Stimulated activated effector memory CD8-positive, alpha-beta T cell treated with anti-CD3 and anti-CD28 coated beads, Interleukin-12 subunit alpha, Interleukin-12 subunit beta, amount 100 ng/mL, for 72 hours (primary cell): Measurements from ENCODE around the gene CRIP3.

ENCODE experiments used
- ATAC-seq: fragments of 150-1000 bp; cut with Tn5 transposase; 2 replicates; pipeline ENCODE4 v1.10.0; 2021
- DNase-seq, 2 donors: peaks; one replicate each; pipeline ENCODE4 v3.0.0; 2021 to 2022; ENCODE audit warnings: low spot score in 2 of 2
- H3K27ac Mint-ChIP-seq: one replicate; pipeline ENCODE4 v1.8.0; 2022; ENCODE audit warnings: mild to moderate bottlenecking, mixed read lengths
- H3K36me3 Mint-ChIP-seq: one replicate; pipeline ENCODE4 v1.8.0; 2022; ENCODE audit warnings: mild to moderate bottlenecking, mixed read lengths
- H3K4me1 Mint-ChIP-seq: one replicate; pipeline ENCODE4 v1.8.0; 2022; ENCODE audit warnings: mixed read lengths
- H3K4me3 Mint-ChIP-seq: one replicate; pipeline ENCODE4 v1.8.0; 2022; ENCODE audit warnings: mild to moderate bottlenecking, mixed read lengths
- H3K9me3 Mint-ChIP-seq: one replicate; pipeline ENCODE4 v1.8.0; 2022; ENCODE audit warnings: mixed read lengths

The CRIP3 gene

GRCh38 chr6:43286456-43286979 is 22.1 kb downstream of the CRIP3 start:
- Mint-ChIP-seq H3K9me3 (no peaks in the 10 kb centered on the region), H3K27ac (no peak overlapping the region), H3K4me1 (no peaks in the 10 kb centered on the region), H3K4me3 (no peak overlapping the region), H3K36me3 (no peaks in the 10 kb centered on the region)
- ATAC-seq (no peak), DNase-seq (no peak)

- Mint-ChIP-seq H3K4me3 (no peak overlapping the region), H3K36me3 (no peaks in the 10 kb centered on the region), H3K27ac (no peak overlapping the region), H3K9me3 (no peaks in the 10 kb centered on the region), H3K4me1 (no peaks in the 10 kb centered on the region)
- ATAC-seq = no peak
- no peak for DNase-seq
Measured at GRCh38 chr6:43285832-43286231, 22.8 kb downstream of the CRIP3 start.

GRCh38 chr6:43284991-43285781 is 23.4 kb downstream of the CRIP3 start:
- Mint-ChIP-seq H3K27ac (no peak overlapping the region), H3K36me3 (no peaks in the 10 kb centered on the region), H3K4me1 (no peaks in the 10 kb centered on the region), H3K9me3 (no peaks in the 10 kb centered on the region), H3K4me3 (no peak overlapping the region)
- ATAC-seq (no peak), DNase-seq (no peak)

GRCh38 chr6:43283905-43284304 is 24.7 kb downstream of the CRIP3 start:
- no peak for DNase-seq
- ATAC-seq = no peak
- Mint-ChIP-seq H3K27ac (no peak overlapping the region), H3K4me1 (no peaks in the 10 kb centered on the region), H3K9me3 (no peaks in the 10 kb centered on the region), H3K36me3 (no peaks in the 10 kb centered on the region), H3K4me3 (no peak overlapping the region)

GRCh38 chr6:43283514-43283901 is 25.1 kb downstream of the CRIP3 start:
- DNase-seq = no peak
- no peak for ATAC-seq
- Mint-ChIP-seq H3K9me3 (no peaks in the 10 kb centered on the region), H3K4me3 (no peak overlapping the region), H3K27ac (no peak overlapping the region), H3K36me3 (no peaks in the 10 kb centered on the region), H3K4me1 (peaks cover 3% of the 10 kb centered on the region)

- Mint-ChIP-seq H3K27ac (no peak overlapping the region), H3K36me3 (no peaks in the 10 kb centered on the region), H3K9me3 (no peaks in the 10 kb centered on the region), H3K4me3 (no peak overlapping the region), H3K4me1 (peaks cover 7% of the 10 kb centered on the region)
- no peak for DNase-seq
- ATAC-seq = no peak
Measured at GRCh38 chr6:43282636-43283513, 25.8 kb downstream of the CRIP3 start.

GRCh38 chr6:43282060-43282459 is 26.6 kb downstream of the CRIP3 start:
- no peak overlapping the region for H3K4me3 Mint-ChIP-seq
- ATAC-seq = no peak
- no peaks in the 10 kb centered on the region for H3K9me3 Mint-ChIP-seq
- no peak overlapping the region for H3K27ac Mint-ChIP-seq
- no peak for DNase-seq
- H3K4me1 Mint-ChIP-seq = peaks cover 15% of the 10 kb centered on the region
- no peaks in the 10 kb centered on the region for H3K36me3 Mint-ChIP-seq

- Mint-ChIP-seq H3K4me3 (no peak overlapping the region), H3K36me3 (no peaks in the 10 kb centered on the region), H3K4me1 (peaks cover 26% of the 10 kb centered on the region), H3K9me3 (no peaks in the 10 kb centered on the region), H3K27ac (no peak overlapping the region)
- DNase-seq = no peak
- ATAC-seq = no peak
Measured at GRCh38 chr6:43280234-43280633, 28.4 kb downstream of the CRIP3 start.

GRCh38 chr6:43278524-43279078 is 30.0 kb downstream of the CRIP3 start:
- H3K4me1 Mint-ChIP-seq = peaks cover 26% of the 10 kb centered on the region
- no peak overlapping the region for H3K4me3 Mint-ChIP-seq
- no peaks in the 10 kb centered on the region for H3K9me3 Mint-ChIP-seq
- H3K36me3 Mint-ChIP-seq = no peaks in the 10 kb centered on the region
- peak overlapping the region; percentile 36 for H3K27ac Mint-ChIP-seq
- no peak for DNase-seq
- ATAC-seq = no peak

GRCh38 chr6:43277643-43278523 is 30.7 kb downstream of the CRIP3 start:
- no peaks in the 10 kb centered on the region for H3K36me3 Mint-ChIP-seq
- ATAC-seq (peak; percentile 33), DNase-seq (no peak)
- no peaks in the 10 kb centered on the region for H3K9me3 Mint-ChIP-seq
- H3K27ac Mint-ChIP-seq = peak overlapping the region; percentile 36
- peaks cover 26% of the 10 kb centered on the region for H3K4me1 Mint-ChIP-seq
- no peak overlapping the region for H3K4me3 Mint-ChIP-seq

- Mint-ChIP-seq H3K36me3 (no peaks in the 10 kb centered on the region), H3K4me1 (peaks cover 26% of the 10 kb centered on the region), H3K4me3 (no peak overlapping the region), H3K9me3 (no peaks in the 10 kb centered on the region), H3K27ac (peak overlapping the region; percentile 81)
- DNase-seq (no peak), ATAC-seq (no peak)
Measured at GRCh38 chr6:43277306-43277642, 31.4 kb downstream of the CRIP3 start.

- H3K36me3 Mint-ChIP-seq = no peaks in the 10 kb centered on the region
- DNase-seq (no peak), ATAC-seq (no peak)
- no peaks in the 10 kb centered on the region for H3K9me3 Mint-ChIP-seq
- peaks cover 26% of the 10 kb centered on the region for H3K4me1 Mint-ChIP-seq
- H3K4me3 Mint-ChIP-seq = peak overlapping the region; percentile 72
- peak overlapping the region; percentile 81 for H3K27ac Mint-ChIP-seq
Measured at GRCh38 chr6:43276577-43277305, 31.9 kb downstream of the CRIP3 start.

- peak overlapping the region; percentile 81 for H3K27ac Mint-ChIP-seq
- DNase-seq (no peak), ATAC-seq (peak; percentile 50)
- H3K36me3 Mint-ChIP-seq = no peaks in the 10 kb centered on the region
- H3K9me3 Mint-ChIP-seq = no peaks in the 10 kb centered on the region
- peaks cover 26% of the 10 kb centered on the region for H3K4me1 Mint-ChIP-seq
- H3K4me3 Mint-ChIP-seq = peak overlapping the region; percentile 72
Measured at GRCh38 chr6:43275801-43276576, 32.6 kb downstream of the CRIP3 start.
